Activated naive CD8-positive, alpha-beta T cell treated with anti-CD3 and anti-CD28 coated beads, Interleukin-2, amount 50 U/mL, for 16 hours (primary cell): ENCODE measurements around the gene LILRB1.
"Not testable (repeated sequence)": the region's sequence is repeated elsewhere in the genome, so short reads cannot be mapped to it uniquely, and the experiment has no call there.

Experiments used
- DNase-seq: peaks from one replicate; pipeline ENCODE4 v3.0.0-alpha.2; 2020; ENCODE audit warnings: low read depth, low spot score

Gene LILRB1

GRCh38 chr19:54661846-54662481 lies 31.7 kb downstream of the LILRB1 start:
- DNase-seq: no peak

GRCh38 chr19:54662730-54663129 lies 32.4 kb downstream of the LILRB1 start, which contains the start of gene LILRB4:
TSS of gene LILRB4 (plus strand) at chr19:54662985. CDS start at chr19:54663034, 49 bp downstream.
- DNase-seq: no peak

- no peak for DNase-seq
Observed at GRCh38 chr19:54665530-54665929, 35.2 kb downstream of the LILRB1 start.

GRCh38 chr19:54667217-54667616 lies 36.9 kb downstream of the LILRB1 start:
- DNase-seq: no peak

GRCh38 chr19:54668353-54668752 lies 38.1 kb downstream of the LILRB1 start:
- no peak for DNase-seq

GRCh38 chr19:54670576-54671357 lies 40.5 kb downstream of the LILRB1 start:
- no peak for DNase-seq

GRCh38 chr19:54673222-54673621 lies 42.9 kb downstream of the LILRB1 start:
- no peak for DNase-seq

- DNase-seq: no peak
Observed at GRCh38 chr19:54674021-54674617, 43.8 kb downstream of the LILRB1 start.

GRCh38 chr19:54676210-54676834 lies 46.0 kb downstream of the LILRB1 start:
- not testable (repeated sequence) for DNase-seq

GRCh38 chr19:54677217-54677616 lies 46.9 kb downstream of the LILRB1 start:
- DNase-seq: no peak

GRCh38 chr19:54681596-54681995 lies 51.3 kb downstream of the LILRB1 start:
- DNase-seq: not testable (repeated sequence)

- DNase-seq: no peak
Observed at GRCh38 chr19:54682306-54682856, 52.1 kb downstream of the LILRB1 start.

GRCh38 chr19:54684527-54684926 lies 54.2 kb downstream of the LILRB1 start:
- no peak for DNase-seq
